GM21447 (cell line): ENCODE measurements around the gene SNX24.

ENCODE experiments used
- ATAC-seq: cut with Tn5 transposase; IDR thresholded peaks from one replicate; pipeline ENCODE4 v1.9.1; 2021; ENCODE audit not compliant: unreplicated experiment

The SNX24 gene

GRCh38 chr5:122915717-122916461 lies 70.5 kb downstream of the SNX24 start:
- peak; percentile 98 for ATAC-seq

- ATAC-seq: no peak
Measured at GRCh38 chr5:122916490-122916889, 71.1 kb downstream of the SNX24 start.

- no peak for ATAC-seq
Measured at GRCh38 chr5:122919969-122920368, 74.6 kb downstream of the SNX24 start.

GRCh38 chr5:122921826-122922225 lies 76.4 kb downstream of the SNX24 start:
- ATAC-seq: no peak

GRCh38 chr5:122924203-122924602 lies 78.8 kb downstream of the SNX24 start:
- ATAC-seq: no peak

- no peak for ATAC-seq
Measured at GRCh38 chr5:122924719-122925395, 79.4 kb downstream of the SNX24 start.

GRCh38 chr5:122929001-122929400 lies 83.6 kb downstream of the SNX24 start:
- no peak for ATAC-seq

GRCh38 chr5:122929980-122930379 lies 84.6 kb downstream of the SNX24 start:
- no peak for ATAC-seq

GRCh38 chr5:122933956-122934355 lies 88.5 kb downstream of the SNX24 start:
- no peak for ATAC-seq

GRCh38 chr5:122936088-122936487 lies 90.7 kb downstream of the SNX24 start:
- no peak for ATAC-seq

GRCh38 chr5:122937914-122938313 lies 92.5 kb downstream of the SNX24 start:
- ATAC-seq: no peak

GRCh38 chr5:122940890-122941289 lies 95.5 kb downstream of the SNX24 start:
- no peak for ATAC-seq

- no peak for ATAC-seq
Measured at GRCh38 chr5:122941737-122942136, 96.3 kb downstream of the SNX24 start.

- ATAC-seq: no peak
Measured at GRCh38 chr5:122942164-122942914, 96.9 kb downstream of the SNX24 start.

- ATAC-seq: no peak
Measured at GRCh38 chr5:122943050-122943698, 97.8 kb downstream of the SNX24 start.

- no peak for ATAC-seq
Measured at GRCh38 chr5:122944051-122944450, 98.6 kb downstream of the SNX24 start.

GRCh38 chr5:122947372-122947771 lies 102.0 kb downstream of the SNX24 start:
- no peak for ATAC-seq

- ATAC-seq: no peak
Measured at GRCh38 chr5:122947772-122948171, 102.4 kb downstream of the SNX24 start.

- no peak for ATAC-seq
Measured at GRCh38 chr5:122948319-122948718, 102.9 kb downstream of the SNX24 start.

- no peak for ATAC-seq
Measured at GRCh38 chr5:122951658-122952057, 106.2 kb downstream of the SNX24 start.

GRCh38 chr5:122954719-122955118 lies 109.3 kb downstream of the SNX24 start:
- no peak for ATAC-seq
